Tibial artery (tissue), 4 donors: ENCODE measurements around the gene TMEM109.

Experiments
- DNase-seq, 2 donors: peaks; one replicate each; pipeline ENCODE4 v3.0.0-alpha.2; 2019
- H3K27ac ChIP-seq, 2 donors: fragments of 200-600 bp; sonication (generic) in 1 of 2; 1 replicate in 1 of 2; 2 replicates in 1 of 2; pipeline ENCODE4 v1.5.1; 2018 to 2019; ENCODE audit warnings: mild to moderate bottlenecking in 1 of 2
- H3K27me3 ChIP-seq, 2 donors: fragments of 200-600 bp; sonication (generic) in 1 of 2; one replicate each; pipeline versions ENCODE4 v1.5.1 to v1.6.0; 2016 to 2019
- H3K36me3 ChIP-seq, 3 donors: fragments of 200-600 bp; sonication (generic) in 2 of 3; one replicate each; pipeline ENCODE4 v1.5.1; 2016 to 2019; ENCODE audit warnings: mild to moderate bottlenecking in 2 of 3
- H3K4me1 ChIP-seq, 4 donors: fragments of 200-600 bp; sonication (generic) in 2 of 4; 1 replicate in 3 of 4; 2 replicates in 1 of 4; pipeline ENCODE4 v1.5.1; 2016 to 2019
- H3K4me3 ChIP-seq, 2 donors: fragments of 200-600 bp; sonication (generic) in 1 of 2; 1 replicate in 1 of 2; 2 replicates in 1 of 2; pipeline ENCODE4 v1.5.1; 2018 to 2019; ENCODE audit warnings: mild to moderate bottlenecking in 2 of 2
- H3K9me3 ChIP-seq, 3 donors: fragments of 200-600 bp; sonication (generic) in 1 of 3; one replicate each; pipeline ENCODE4 v1.5.1; 2016 to 2019
- CTCF ChIP-seq, 2 experiments: fragments of 200-600 bp in 1 of 2; fragments of 450-650 bp in 1 of 2; IDR thresholded peaks; one replicate each; pipeline ENCODE4 v1.5.1; 2017 to 2019; ENCODE audit warnings: antibody characterized with exemption in 2 of 2, mild to moderate bottlenecking in 1 of 2, moderate library complexity in 1 of 2
- intact Hi-C: fragments of 100-400 bp; cut with DNase I; formaldehyde crosslinking; loops from one replicate; pipeline ENCODE4 v1.15.0; 2023; ENCODE audit warnings: low total_unique reads

The TMEM109 gene

GRCh38 chr11:60930394-60930793, 16.4 kb downstream of the TMEM109 start:
- no peaks in the 10 kb centered on the region for H3K36me3 ChIP-seq
- no peak for TF ChIP-seq CTCF (IDR thresholded peaks at IDR 0.05)
- H3K9me3 ChIP-seq, result no peaks in the 10 kb centered on the region
- H3K4me3 ChIP-seq, result no peak overlapping the region
- no peak overlapping the region for H3K27ac ChIP-seq
- no peak for DNase-seq
- peaks cover 0 to 2% (median under 1%) of the 10 kb centered on the region in 4 donors for H3K4me1 ChIP-seq
- peaks cover 0 to 9% of the 10 kb centered on the region in 2 donors for H3K27me3 ChIP-seq
- intact Hi-C loops, result no loop called here

DNA sequence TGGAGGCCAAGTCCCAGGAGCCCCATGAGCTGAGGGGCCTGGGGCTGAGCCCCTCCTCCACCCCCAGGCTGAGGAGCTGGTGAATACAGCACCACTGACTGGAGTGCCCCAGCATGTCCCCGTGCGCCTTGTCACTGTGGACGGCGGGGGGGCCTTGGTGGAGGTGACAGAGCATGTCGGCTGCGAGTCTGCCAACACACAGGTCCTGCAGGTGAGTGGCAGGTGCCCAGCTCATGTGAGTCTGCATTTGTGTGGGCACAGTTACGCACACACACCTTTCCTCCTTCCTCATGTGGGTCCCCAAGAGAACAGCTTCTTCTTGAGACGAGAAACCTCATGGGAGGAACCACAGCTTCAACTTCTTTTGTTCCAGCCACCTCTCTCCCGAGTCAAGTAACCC, 18.0 kb downstream of the TMEM109 start:
- no peak for TF ChIP-seq CTCF (IDR thresholded peaks at IDR 0.05)
- DNase-seq, result no peak

GRCh38 chr11:60932605-60933356, 18.8 kb downstream of the TMEM109 start:
- Histone ChIP-seq H3K36me3 (peaks cover 0 to 14% (median 4%) of the 10 kb centered on the region in 3 donors), H3K4me3 (no peak overlapping the region), H3K9me3 (no peaks in the 10 kb centered on the region), H3K27me3 (peaks cover 0 to 9% of the 10 kb centered on the region in 2 donors), H3K4me1 (no peaks in the 10 kb centered on the region), H3K27ac (no peak overlapping the region)
- intact Hi-C loops, result no loop called here
- TF ChIP-seq CTCF (IDR thresholded peaks at IDR 0.05), result no peak
- DNase-seq, result no peak

More for the DNA sequence above, 18.0 kb downstream of the TMEM109 start:
- peaks cover 0 to 8% (median 0%) of the 10 kb centered on the region in 3 donors for H3K36me3 ChIP-seq
- H3K4me1 ChIP-seq, result no peaks in the 10 kb centered on the region
- intact Hi-C loops, result no loop called here
- peaks cover 0 to 9% of the 10 kb centered on the region in 2 donors for H3K27me3 ChIP-seq
- no peak overlapping the region for H3K4me3 ChIP-seq
- H3K9me3 ChIP-seq, result no peaks in the 10 kb centered on the region
- H3K27ac ChIP-seq, result no peak overlapping the region

- Histone ChIP-seq H3K4me3 (no peak overlapping the region), H3K27ac (no peak overlapping the region), H3K36me3 (peaks cover 0 to 22% (median 6%) of the 10 kb centered on the region in 3 donors), H3K9me3 (no peaks in the 10 kb centered on the region), H3K4me1 (no peaks in the 10 kb centered on the region), H3K27me3 (peaks cover 0 to 9% of the 10 kb centered on the region in 2 donors)
- intact Hi-C loops, result no loop called here
- TF ChIP-seq CTCF (IDR thresholded peaks at IDR 0.05), result no peak
- DNase-seq, result no peak
Observed at GRCh38 chr11:60933416-60934123, 19.6 kb downstream of the TMEM109 start.

GRCh38 chr11:60934124-60934789, 20.3 kb downstream of the TMEM109 start:
- intact Hi-C loops, result no loop called here
- Histone ChIP-seq H3K27me3 (peaks cover 0 to 9% of the 10 kb centered on the region in 2 donors), H3K27ac (no peak overlapping the region), H3K4me1 (no peaks in the 10 kb centered on the region), H3K36me3 (peaks cover 0 to 29% (median 13%) of the 10 kb centered on the region in 3 donors), H3K4me3 (no peak overlapping the region), H3K9me3 (no peaks in the 10 kb centered on the region)
- DNase-seq, result no peak
- no peak for TF ChIP-seq CTCF (IDR thresholded peaks at IDR 0.05)
